Astrocyte (in vitro differentiated cells and primary cell): Measurements from ENCODE around the gene CHCHD5.

Experiments used
- EZH2 ChIP-seq: IDR thresholded peaks from 2 replicates; pipeline ENCODE4 v1.6.1; 2012; ENCODE audit warnings: mild to moderate bottlenecking, low read length, inconsistent platforms; ENCODE audit not compliant: insufficient read depth
- TF ChIP-seq, protein P1 (sequence below): IDR thresholded peaks from 2 replicates; pipeline ENCODE4 v1.5.1; 2011; ENCODE audit warnings: low read depth, mild to moderate bottlenecking, inconsistent platforms, low read length, moderate library complexity; ENCODE audit not compliant: insufficient read depth

DNA sequence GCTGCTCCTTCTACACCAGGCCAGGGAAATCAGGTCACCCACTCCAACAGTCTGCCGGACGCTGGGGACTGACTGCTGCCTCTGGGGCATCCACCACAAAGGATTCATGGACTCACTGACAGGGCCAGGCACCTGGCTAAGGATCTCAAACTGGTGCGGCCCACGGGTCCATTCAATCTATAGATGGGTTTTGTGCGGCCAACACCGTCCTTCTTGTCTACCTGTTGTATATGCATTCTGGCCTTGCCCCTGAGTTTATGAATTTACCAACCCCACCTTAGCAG, 50.4 kb downstream of the CHCHD5 start:
- TF ChIP-seq, protein P1, sequence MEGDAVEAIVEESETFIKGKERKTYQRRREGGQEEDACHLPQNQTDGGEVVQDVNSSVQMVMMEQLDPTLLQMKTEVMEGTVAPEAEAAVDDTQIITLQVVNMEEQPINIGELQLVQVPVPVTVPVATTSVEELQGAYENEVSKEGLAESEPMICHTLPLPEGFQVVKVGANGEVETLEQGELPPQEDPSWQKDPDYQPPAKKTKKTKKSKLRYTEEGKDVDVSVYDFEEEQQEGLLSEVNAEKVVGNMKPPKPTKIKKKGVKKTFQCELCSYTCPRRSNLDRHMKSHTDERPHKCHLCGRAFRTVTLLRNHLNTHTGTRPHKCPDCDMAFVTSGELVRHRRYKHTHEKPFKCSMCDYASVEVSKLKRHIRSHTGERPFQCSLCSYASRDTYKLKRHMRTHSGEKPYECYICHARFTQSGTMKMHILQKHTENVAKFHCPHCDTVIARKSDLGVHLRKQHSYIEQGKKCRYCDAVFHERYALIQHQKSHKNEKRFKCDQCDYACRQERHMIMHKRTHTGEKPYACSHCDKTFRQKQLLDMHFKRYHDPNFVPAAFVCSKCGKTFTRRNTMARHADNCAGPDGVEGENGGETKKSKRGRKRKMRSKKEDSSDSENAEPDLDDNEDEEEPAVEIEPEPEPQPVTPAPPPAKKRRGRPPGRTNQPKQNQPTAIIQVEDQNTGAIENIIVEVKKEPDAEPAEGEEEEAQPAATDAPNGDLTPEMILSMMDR = no peak
- TF ChIP-seq EZH2 = no peak
